Hematopoietic multipotent progenitor cell treated with erythropoietin and hydrocortisone succinate and interleukin-3 and kit ligand, for 17 days (in vitro differentiated cells): ENCODE measurements around the gene VASH2.
"Not testable (repeated sequence)": the region's sequence is repeated elsewhere in the genome, so short reads cannot be mapped to it uniquely, and the experiment has no call there.

Source experiments
- DNase-seq: peaks from one replicate; pipeline ENCODE4 v3.0.0-alpha.2; 2015; ENCODE audit warnings: low spot score

The VASH2 gene

DNA sequence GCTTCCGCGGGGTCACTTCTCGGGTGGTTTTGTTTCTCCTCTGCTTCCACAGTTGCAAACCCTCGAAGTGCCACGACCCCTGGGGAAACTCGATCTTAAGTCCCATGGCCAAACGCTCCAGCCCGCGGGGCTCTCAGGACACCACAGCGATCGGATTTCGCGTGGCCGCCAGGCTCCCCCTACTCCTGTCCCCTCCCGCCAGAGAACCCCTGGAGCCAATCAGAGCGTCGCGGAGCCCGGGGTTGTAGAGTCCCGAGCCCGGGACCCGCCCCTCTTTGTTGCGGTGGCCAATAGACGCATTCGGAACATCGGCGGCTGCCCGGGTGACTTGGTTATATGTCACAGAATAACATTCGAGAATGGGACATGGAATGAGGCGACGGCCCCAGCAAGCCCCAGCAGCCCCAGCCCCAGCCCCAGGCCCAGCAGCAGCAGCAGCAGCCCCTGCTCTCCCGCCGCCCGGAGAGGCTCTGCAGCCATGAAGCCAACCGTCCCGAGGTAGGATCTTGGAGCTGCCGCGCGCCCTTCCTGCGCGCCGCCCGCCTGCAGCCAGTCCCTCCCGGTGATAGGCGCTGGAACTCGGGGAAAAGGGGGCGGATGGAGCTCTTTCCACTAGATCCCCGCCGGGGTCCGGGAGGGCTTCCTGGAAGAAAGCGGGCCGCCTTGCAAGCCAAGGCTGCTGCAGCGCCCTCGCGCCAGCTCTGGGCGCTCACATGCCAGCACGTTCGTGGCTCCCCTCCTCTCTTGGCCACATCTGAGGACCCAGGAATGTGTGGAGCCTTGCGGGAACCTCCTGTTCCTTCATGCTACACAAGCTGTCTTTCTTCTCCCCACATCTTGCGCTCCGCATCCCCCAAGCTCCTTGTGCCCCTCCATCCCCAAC lies at the start of gene VASH2:
Gene VASH2 (plus strand): TSS at position 299 of the 883 bp plus-strand sequence. CDS start 1,002 bp downstream, outside the sequence.
- no peak for DNase-seq

DNA sequence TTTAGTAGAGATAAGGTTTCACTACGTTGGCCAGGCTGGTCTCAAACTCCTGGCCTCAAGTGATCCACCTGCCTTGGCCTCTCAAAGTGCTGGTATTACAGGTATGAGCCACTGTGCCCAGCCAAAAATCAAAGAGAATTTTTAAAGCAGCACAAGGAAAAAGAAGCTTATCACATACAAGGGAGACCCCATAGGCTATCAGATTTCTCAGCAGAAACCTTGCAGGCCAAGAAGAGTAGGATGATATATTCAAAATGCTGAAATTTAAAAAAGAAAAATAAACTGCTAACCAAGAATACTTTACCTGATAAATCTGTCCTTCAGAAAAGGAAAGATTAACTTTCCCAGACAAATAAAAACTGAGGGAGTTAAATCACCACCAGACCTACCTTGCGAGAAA lies 49.1 kb upstream of the VASH2 start:
- no peak for DNase-seq

DNA sequence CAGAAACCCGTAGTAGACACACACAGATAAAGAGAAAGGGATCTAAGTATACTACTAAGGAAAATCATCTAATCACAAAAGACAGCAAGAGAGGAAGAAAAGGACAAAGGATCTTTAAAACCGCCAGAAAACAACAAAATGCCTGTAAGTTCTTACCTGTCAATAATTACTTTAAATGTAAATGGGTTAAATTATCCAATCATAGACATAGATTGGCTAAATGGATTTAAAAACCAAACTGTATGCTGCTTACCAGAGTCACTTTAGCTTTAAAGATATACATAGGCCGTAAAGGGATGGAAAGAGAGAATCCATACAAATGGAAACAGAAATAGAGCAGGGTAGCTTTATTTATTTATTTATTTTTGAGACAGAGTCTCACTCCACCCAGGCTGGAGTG lies 48.3 kb upstream of the VASH2 start:
- DNase-seq, result no peak

DNA sequence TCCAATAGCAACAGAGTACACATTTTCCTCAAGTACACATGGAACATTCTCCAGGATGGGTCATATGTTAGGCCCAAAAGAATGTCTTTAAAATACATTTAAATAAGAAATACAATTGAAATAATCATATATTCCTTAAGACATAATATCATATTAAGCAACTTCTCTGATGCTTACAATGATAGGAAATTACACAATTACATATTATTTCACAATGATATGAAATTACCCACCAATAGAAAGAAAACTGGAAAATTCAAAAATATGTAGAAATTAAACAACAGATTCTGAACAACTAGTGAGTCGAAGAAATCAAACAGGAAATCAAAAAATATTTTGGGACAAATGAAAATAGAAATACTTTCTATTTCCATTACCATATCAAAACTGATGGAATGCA lies 46.7 kb upstream of the VASH2 start:
- DNase-seq, result no peak

DNA sequence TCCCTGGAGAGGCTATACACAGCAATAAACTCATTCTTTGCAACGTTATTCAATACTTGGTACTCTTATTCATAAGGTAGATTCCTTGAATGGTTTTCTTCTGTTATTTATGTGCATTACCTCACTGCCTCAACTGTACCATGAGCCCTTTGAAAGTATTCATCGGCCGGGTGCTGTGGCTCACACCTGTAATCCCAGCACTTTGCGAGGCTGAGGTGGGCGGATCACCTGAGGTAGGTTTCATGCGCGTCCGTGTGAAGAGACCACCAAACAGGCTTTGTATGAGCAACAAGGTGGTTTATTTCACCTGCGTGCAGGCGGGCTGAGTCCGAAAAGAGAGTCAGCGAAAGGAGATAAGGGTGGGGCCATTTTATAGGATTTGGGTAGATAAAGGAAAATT lies 42.3 kb upstream of the VASH2 start:
- not testable (repeated sequence) for DNase-seq

DNA sequence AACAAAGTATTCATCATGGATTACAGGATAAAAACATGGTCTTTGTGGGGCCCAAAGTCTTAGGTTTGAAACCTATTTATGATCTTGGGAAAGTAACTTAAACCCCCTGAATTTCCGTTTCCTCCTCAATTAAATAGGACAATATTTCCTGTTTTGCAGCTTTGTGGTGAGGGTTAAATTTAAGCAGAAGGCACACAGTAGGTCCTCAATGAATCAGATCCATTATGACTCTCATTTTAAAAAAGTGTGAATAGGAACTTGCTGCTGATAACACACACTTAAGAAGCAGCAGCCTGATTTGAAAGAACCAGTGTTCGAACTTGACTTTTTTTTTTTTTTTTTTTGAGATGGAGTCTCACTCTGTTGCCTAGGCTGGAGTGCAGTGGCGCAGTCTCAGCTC lies 41.4 kb upstream of the VASH2 start:
- no peak for DNase-seq

DNA sequence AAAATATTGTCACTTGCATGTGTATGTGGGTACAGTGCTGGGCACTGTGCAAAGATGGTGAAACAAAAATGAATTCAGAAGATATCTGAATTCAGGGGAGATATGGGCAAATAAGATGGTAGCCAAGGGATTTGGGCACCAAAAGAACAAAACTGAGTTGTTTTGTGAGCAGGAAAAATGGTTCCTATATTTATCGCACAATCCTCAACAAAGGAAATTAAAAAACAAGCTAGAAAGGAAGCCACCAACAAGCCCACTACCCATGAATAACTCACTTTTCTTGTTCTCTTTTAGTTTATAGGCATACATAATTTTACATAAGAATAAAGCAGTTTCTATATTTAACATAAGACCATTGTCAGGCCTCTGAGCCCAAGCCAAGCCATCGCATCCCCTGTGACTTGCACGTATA lies 40.7 kb upstream of the VASH2 start:
- DNase-seq, result no peak

DNA sequence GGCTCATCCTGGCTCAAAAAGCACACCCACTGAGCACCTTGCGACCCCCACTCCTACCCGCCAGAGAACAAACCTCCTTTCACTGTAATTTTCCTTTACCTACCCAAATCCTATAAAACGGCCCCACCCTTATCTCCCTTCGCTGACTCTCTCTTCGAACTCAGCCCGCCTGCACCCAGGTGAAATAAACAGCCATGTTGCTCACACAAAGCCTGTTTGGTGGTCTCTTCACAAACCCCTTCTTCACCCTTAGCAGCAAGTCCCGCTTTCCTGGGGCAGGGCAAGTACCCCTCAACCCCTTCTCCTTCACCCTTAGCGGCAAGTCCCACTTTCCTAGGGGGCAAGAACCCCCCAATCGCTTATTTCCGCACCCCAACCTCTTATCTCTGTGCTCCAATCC lies 40.1 kb upstream of the VASH2 start:
- DNase-seq, result not testable (repeated sequence)

DNA sequence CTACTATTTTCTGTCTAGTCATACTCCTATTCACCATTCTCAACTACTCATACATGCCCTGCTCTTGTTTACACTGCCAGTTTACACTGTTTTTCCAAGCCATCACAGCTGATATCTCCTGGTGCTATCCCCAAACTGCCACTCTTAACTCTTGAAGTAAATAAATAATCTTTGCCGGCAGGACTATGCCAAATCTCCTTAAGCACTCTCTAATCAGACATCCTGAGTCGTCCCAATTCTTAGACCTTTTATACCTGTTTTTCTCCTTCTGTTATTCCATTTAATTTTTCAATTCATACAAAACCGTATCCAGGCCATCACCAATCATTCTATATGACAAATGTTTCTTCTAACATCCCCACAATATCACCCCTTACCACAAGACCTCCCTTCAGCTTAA lies 36.7 kb upstream of the VASH2 start:
- DNase-seq, result not testable (repeated sequence)

DNA sequence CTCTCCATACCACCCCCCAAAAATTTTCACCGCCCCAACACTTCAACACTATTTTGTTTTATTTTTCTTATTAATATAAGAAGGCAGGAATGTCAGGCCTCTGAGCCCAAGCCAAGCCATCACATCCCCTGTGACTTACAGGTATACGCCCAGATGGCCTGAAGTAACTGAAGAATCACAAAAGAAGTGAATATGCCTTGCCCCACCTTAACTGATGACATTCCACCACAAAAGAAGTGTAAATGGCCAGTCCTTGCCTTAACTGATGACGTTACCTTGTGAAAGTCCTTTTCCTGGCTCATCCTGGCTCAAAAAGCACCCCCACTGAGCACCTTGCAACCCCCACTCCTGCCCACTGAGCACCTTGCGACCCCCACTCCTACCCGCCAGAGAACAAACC lies 36.2 kb upstream of the VASH2 start:
- DNase-seq, result not testable (repeated sequence)

DNA sequence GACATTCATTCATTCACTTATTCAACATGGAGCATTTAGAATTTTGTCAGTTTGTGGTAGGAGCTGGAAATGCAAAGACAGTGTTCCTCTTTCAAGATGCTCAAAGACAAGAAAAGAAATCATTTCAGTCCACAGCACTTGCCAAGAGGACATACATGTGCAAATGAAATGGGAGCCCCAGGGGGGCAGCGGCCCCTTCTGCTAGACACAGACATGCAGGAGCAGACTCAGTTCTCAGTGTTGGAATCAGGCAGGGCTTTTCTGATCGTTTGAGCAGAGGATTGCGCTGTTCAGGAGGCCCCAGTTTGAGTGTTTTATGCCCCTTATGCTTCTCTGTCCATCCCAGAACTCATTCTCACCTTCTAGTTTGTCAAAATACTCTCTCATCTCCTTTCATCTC lies 35.6 kb upstream of the VASH2 start:
- no peak for DNase-seq

DNA sequence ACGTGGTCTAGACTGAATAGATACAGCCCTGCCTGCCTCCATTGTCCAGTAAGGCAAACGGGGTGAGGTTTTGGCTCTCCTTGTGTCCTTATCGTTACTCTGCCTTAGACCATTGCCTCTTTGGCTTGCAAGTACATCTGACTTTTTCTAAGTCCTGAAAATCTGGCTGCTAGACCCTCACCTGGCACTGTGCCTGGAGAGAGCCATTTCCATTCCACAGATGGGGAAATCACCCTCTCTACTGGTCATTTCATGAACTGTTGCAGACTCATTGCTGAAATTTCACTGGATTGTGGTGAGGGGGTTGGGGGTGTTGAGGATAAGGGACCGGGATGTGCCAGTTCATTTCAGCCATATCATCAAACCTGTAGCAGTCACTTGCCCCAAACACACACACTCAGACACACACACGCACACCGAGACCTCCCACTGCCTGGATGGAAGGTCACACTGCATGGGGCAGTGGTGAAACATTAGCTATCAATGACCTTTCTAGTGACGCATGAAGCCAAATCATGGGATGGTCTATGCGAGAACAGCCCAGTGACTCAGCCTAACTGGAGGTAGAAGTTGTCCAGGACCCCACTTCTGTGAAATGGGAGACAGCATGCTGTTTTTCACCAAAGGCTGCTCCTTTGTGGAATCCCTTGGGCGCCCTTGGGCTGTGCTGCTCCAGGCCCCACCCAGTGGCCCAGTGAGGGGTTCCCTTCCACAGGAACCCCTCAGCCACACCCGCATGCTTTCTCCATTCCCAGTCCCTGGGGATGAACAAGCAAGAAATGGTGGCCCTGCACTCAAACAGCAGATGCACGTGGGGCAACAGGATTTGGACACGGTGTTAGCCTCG lies 34.9 kb upstream of the VASH2 start:
- DNase-seq, result no peak

DNA sequence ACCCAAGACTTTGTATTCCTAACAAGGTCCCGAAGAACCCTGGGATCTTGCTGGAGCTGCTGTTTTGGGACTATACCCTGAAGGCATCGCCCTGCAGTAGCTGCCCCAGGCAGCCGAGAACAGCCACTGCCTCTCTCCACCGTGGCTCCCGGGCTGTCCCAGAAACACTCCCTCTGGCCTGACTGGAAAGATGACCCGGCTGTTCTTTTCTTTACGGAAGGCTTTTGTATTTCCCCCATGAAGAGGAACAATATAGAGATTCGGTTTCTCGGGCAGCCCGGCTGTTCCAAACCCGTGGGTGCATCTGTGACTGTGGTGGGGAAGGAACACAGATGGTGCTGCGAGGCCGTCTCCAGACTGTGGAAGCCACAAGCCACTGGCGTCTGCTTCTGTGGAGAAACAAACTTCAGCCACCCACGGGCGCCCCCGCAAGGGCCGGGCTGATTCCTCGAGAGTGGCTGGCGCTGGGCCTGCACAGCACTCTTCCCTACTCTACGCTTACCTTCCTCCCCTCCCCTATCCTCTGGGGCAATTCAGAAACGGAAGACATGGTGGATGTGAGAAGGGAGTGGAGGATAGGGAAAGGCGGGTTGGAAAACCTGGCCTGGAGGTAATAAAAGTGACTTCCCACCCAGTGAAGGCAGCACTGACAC lies 33.7 kb upstream of the VASH2 start:
- DNase-seq, result no peak

DNA sequence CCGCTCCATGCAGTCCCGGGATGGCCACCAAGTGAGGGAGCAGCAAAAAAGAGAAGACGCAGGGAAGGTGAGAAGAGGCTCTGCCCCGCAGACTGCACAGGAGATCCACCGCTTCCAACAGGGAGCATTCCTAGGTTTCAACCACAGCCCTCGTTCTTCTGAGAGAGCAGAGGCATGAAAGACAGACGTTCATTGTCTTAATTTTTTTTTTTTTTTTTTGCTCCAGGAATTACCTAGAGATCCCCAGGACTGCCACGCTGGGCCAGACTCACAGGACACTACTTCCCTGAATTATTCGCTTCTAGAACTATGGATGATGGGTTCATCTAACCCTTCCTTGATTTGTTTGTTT lies 33.2 kb upstream of the VASH2 start:
- no peak for DNase-seq

DNA sequence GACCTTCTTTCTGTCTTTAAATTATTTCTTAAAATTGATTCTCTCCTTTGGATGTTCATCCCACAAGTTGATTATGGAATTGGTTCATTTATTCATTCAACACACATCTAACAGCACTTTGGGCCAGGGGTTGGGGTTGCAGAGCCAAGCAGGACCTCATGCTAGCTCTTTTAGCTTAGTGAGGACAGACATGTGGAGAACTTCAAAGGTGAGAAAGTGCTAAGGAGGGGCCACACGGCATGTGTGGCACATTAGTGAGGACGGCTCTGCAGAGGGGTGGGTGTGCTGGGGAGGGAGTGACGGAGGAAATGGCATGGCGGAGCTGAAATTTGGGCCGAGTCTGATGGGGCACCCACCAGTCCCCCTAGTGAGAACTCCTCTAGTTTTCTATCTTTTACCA lies 32.5 kb upstream of the VASH2 start:
- DNase-seq, result no peak

DNA sequence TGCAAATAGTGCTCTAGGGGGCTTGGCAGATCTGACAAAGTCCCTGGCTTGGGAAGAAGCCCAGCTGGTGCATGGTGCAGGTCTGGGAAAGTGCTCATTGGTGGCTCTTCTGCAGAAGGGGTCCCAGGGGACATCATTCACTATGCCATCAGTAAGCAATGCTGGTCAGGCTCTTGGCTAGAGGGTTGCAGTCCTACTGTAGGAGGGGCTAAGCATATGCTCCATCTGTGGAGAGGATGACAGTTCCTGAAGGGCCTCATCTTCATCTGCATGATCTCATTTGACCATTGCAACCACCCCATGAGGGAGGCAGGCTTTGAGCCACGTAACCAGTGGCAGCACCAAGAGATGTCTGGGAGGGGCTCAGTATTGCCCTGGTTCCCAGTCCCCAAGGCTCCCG lies 31.5 kb upstream of the VASH2 start:
- no peak for DNase-seq

DNA sequence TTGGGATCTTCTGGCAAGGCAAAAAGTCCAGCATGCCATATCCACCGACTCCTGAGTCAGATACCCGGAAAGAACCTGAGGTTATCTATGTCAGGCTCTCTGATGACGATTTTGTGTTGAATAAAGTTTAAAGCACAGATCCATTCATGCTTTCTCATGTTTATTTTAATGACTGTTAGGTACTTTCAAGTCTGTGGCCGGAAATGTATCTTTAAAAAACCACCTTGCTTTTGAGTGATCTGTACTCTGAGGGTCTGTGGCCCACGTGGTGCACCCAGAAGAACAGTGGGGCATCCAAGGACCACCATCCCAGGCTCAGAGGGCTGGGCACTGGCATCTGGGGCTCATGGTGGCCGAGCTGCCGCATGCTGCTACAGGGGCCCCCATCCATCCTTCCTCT lies 30.1 kb upstream of the VASH2 start:
- DNase-seq, result no peak

DNA sequence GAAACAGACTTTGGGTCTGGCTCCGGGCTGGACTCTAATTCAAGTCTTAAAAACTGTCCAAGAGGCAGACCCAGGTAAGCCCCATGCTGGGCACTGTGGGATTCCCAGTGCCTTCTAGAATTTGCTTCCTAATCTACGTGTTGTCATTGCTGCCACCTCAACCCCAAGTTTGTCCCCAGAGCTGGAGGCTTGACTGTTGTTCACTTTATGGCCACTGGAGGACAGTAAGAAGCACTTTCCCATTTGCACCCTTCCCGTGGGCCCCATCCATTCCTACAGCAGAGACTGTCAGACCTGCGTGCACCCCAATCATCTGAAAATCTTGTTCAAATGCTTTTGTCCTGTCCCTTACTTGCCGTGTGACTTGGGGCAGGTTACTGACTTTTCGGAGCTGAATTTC lies 29.4 kb upstream of the VASH2 start:
- DNase-seq, result no peak

DNA sequence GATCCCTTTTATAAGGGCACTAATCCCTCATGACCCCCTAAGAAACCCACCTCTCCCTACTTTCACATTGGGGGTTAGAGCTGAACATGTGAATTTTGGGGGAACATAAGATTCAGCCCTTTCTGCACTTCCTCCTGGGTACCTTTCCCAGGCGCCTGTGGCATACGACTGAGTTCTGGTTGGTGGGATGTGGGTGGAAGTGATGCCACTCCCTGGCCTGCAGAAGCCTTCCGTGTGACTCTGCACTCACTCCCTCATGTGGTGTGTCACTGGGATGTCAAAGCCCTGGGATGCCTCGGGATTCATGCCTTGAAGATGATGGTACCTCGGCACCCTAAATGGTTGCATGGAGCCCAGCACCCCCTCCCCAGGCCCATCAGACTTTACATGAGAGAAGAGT lies 28.3 kb upstream of the VASH2 start:
- DNase-seq, result no peak

DNA sequence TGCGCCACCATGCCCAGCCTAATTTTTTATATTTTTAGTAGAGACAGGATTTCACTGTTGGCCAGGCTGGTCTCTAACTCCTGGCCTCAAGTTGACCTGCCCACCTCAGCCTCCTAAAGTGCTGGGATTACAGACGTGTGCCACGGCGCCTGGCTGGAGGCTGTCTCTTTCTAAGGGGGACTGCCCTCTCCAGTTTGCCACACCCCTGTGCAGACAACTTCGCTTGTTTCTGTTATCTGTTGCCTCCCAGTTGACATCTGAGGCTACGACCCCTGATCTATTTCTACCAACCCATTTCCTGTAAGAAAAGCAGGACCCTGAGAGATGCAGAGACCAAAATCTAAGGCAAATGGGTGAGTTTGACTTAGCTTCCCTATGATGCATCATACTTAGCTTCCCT lies 24.0 kb upstream of the VASH2 start:
- no peak for DNase-seq

DNA sequence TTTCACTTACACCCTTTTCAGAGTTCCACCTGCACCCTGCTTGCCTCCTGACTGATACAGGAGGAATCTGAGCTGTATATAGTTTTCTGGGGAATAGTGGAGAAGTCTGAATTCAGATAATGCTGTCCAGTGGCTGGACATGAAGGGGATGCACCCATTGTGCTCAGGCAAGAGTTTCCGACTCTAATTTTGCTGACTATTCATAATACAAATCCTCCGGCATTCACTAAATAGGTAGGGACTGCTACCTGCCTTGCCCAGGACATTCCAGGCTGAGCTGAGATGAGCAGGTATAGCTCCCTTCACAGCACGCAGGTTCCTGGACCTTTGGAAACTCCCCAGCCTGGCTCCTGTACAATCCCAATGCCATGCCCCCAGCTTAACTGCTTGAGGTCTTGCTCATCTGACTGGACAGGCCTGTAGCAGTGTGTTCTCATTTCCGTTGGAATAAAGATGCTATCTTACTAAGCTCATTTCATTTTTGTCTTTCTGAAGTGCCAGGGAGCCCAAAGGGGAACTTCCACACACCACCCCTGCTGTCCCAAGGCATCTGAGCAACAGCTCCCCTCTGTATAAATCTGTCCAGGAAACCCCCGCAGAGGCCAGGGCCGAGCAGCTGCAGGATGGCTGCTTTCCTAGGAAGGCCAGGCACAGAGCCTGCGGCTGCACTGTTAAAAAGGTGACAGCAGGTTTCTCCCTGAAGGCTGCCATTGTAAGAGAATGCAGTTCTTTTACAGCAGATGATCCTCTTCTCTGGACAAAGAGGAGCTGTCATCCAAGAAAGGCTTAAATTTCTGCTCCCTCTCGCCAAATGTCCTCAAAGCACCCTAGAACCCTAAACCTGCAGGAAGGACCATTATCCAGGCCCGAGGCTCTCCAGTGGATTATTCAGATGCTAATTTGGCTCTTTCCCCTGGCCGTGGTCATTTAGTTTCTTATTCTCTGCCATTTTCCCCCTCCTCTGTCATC lies 21.7 kb upstream of the VASH2 start:
- DNase-seq, result no peak
